Osteoblast (primary cell): Measurements from ENCODE around the gene WDR72. TPM values are rescaled to one million over a fixed set of nuclear protein-coding genes. Genes with fewer than 3 reads are reported as not detected.

Experiments used
- DNase-seq: peaks from one replicate; pipeline ENCODE4 v3.0.0; 2011; ENCODE audit warnings: low spot score, mixed read lengths; ENCODE audit not compliant: insufficient read length; ENCODE audit errors: missing footprints
- H2AFZ ChIP-seq: 2 replicates; pipeline ENCODE4 v1.6.0; 2011; ENCODE audit warnings: mild to moderate bottlenecking, low read length
- H3K27ac ChIP-seq: 2 replicates; pipeline ENCODE4 v1.5.1; 2011; ENCODE audit warnings: mild to moderate bottlenecking, low read depth, low read length, moderate library complexity
- H3K27me3 ChIP-seq: 2 replicates; pipeline ENCODE4 v1.6.0; 2012; ENCODE audit warnings: mild to moderate bottlenecking, control low read depth, inconsistent platforms, low read length, moderate library complexity; ENCODE audit not compliant: insufficient read depth
- H3K36me3 ChIP-seq: 2 replicates; pipeline ENCODE4 v1.5.1; 2011; ENCODE audit warnings: mild to moderate bottlenecking, low read length, control low read depth, moderate library complexity; ENCODE audit not compliant: insufficient read depth
- H3K4me1 ChIP-seq: 2 replicates; pipeline ENCODE4 v1.5.1; 2011; ENCODE audit warnings: mild to moderate bottlenecking, low read length, control low read depth, moderate library complexity; ENCODE audit not compliant: insufficient read depth
- H3K4me2 ChIP-seq: 2 replicates; pipeline ENCODE4 v1.6.0; 2011; ENCODE audit warnings: mild to moderate bottlenecking, low read length; ENCODE audit not compliant: insufficient read depth
- H3K4me3 ChIP-seq: fragments of 200-600 bp; sonication (generic); 3 replicates; pipeline ENCODE4 v1.5.1; 2012; ENCODE audit warnings: mild to moderate bottlenecking, low read length, inconsistent platforms; ENCODE audit not compliant: insufficient read depth
- H3K79me2 ChIP-seq: 2 replicates; pipeline ENCODE4 v1.6.0; 2012; ENCODE audit warnings: mild to moderate bottlenecking, low read length, control low read depth, inconsistent platforms; ENCODE audit not compliant: insufficient read depth
- H3K9me3 ChIP-seq: 2 replicates; pipeline ENCODE4 v1.5.1; 2011; ENCODE audit warnings: low read depth, low read length, control low read depth
- H4K20me1 ChIP-seq: 2 replicates; pipeline ENCODE4 v1.6.0; 2012; ENCODE audit warnings: mild to moderate bottlenecking, low read length, control low read depth; ENCODE audit not compliant: insufficient read depth
- CTCF ChIP-seq: IDR thresholded peaks from 2 replicates; pipeline ENCODE4 v1.5.1; 2011; ENCODE audit warnings: mild to moderate bottlenecking, low read depth, low read length, moderate library complexity; ENCODE audit errors: extremely low read depth
- total RNA-seq: library from RNA; depleted of rRNA; stranded (reverse); fragments of >200 nt; gene quantifications from 2 replicates; pipeline ENCODE4 v1.2.3, GENCODE V29; 2012

Gene WDR72
- total RNA-seq, 1 donor, result not detected

DNA sequence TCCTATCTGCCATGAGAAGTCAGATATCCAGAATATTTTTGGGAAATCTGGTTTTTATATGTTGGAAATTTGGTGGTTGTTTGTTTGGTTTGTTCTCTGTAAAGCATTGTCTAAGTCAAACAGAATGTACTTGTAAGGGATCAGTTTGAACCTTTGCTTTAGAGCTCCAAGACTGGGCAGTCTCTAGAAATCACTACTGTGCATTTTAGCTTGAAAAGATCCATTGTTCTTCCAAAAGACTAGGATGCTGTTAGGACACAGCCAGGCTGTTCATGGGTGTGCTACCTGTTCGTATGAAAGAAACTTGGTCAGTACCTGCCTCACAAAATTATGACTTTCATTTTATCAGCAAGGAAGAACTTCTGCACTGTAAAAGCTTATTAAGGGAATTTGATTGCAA, 182.6 kb downstream of the WDR72 start:
- Histone ChIP-seq H3K27ac (no peak overlapping the region), H3K4me2 (no peak overlapping the region), H4K20me1 (no peaks in the 10 kb centered on the region), H3K4me1 (no peaks in the 10 kb centered on the region), H3K9me3 (no peaks in the 10 kb centered on the region), H3K27me3 (no peaks in the 10 kb centered on the region), H2AFZ (no peak overlapping the region), H3K36me3 (no peaks in the 10 kb centered on the region), H3K4me3 (no peak overlapping the region), H3K79me2 (no peaks in the 10 kb centered on the region)
- no peak for DNase-seq
- no peak for TF ChIP-seq CTCF

- DNase-seq, result no peak
- no peak overlapping the region for H2AFZ ChIP-seq
- H3K27me3 ChIP-seq, result no peaks in the 10 kb centered on the region
- H3K4me3 ChIP-seq, result no peak overlapping the region
- no peaks in the 10 kb centered on the region for H3K9me3 ChIP-seq
- H3K79me2 ChIP-seq, result no peaks in the 10 kb centered on the region
- H3K27ac ChIP-seq, result no peak overlapping the region
- no peaks in the 10 kb centered on the region for H3K4me1 ChIP-seq
- H4K20me1 ChIP-seq, result no peaks in the 10 kb centered on the region
- H3K4me2 ChIP-seq, result no peak overlapping the region
- no peaks in the 10 kb centered on the region for H3K36me3 ChIP-seq
- TF ChIP-seq CTCF, result no peak
These were observed 186.4 kb downstream of the WDR72 start for GRCh38 chr15:53573091-53573490.

- Histone ChIP-seq H3K27ac (no peak overlapping the region), H3K4me2 (no peak overlapping the region), H4K20me1 (no peaks in the 10 kb centered on the region), H3K79me2 (no peaks in the 10 kb centered on the region), H3K27me3 (no peaks in the 10 kb centered on the region), H3K4me3 (no peak overlapping the region), H3K36me3 (no peaks in the 10 kb centered on the region), H3K4me1 (no peaks in the 10 kb centered on the region), H3K9me3 (no peaks in the 10 kb centered on the region), H2AFZ (no peak overlapping the region)
- TF ChIP-seq CTCF, result no peak
- no peak for DNase-seq
These were observed 189.5 kb downstream of the WDR72 start for GRCh38 chr15:53569751-53570480.

DNA sequence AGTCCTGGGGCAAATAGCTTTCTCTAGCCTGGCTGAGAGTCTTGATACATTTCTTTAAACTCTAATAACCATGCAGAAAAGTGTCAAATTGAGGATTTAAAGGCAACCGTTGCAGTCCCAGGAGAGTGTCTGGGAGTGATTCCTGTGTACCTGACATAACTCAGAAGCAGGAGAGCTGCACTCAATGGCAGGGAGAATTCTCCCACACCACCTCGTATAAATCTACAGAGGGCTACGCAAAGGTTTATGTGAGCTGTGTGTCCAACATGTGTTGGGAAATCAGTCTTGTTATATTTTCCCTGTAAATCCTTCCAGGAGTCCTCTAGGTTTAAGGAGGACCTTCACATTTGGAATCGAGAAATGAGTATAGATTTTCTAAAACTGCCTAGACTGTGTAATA, 192.6 kb downstream of the WDR72 start:
- H4K20me1 ChIP-seq, result no peaks in the 10 kb centered on the region
- no peak for TF ChIP-seq CTCF
- H3K36me3 ChIP-seq, result no peaks in the 10 kb centered on the region
- no peak overlapping the region for H3K4me3 ChIP-seq
- no peaks in the 10 kb centered on the region for H3K9me3 ChIP-seq
- H3K27ac ChIP-seq, result no peak overlapping the region
- H3K79me2 ChIP-seq, result no peaks in the 10 kb centered on the region
- H2AFZ ChIP-seq, result no peak overlapping the region
- H3K4me2 ChIP-seq, result no peak overlapping the region
- no peak for DNase-seq
- no peaks in the 10 kb centered on the region for H3K27me3 ChIP-seq
- H3K4me1 ChIP-seq, result no peaks in the 10 kb centered on the region
